22Rv1 (cell line): ENCODE measurements around the gene SPTSSB.

Experiments used
- H3K27ac ChIP-seq: fragments of 450-650 bp; 2 replicates; pipeline ENCODE4 v1.5.1; 2017
- ZFX ChIP-seq: fragments of 450-650 bp; IDR thresholded peaks from 2 replicates; pipeline ENCODE4 v1.6.1; 2017; ENCODE audit warnings: antibody characterized with exemption, borderline replicate concordance
- TF ChIP-seq, protein P1 (sequence below): fragments of 450-650 bp; IDR thresholded peaks from 2 replicates; pipeline ENCODE4 v1.5.1; 2017; ENCODE audit warnings: mild to moderate bottlenecking

The SPTSSB gene, protein sequence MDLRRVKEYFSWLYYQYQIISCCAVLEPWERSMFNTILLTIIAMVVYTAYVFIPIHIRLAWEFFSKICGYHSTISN

DNA sequence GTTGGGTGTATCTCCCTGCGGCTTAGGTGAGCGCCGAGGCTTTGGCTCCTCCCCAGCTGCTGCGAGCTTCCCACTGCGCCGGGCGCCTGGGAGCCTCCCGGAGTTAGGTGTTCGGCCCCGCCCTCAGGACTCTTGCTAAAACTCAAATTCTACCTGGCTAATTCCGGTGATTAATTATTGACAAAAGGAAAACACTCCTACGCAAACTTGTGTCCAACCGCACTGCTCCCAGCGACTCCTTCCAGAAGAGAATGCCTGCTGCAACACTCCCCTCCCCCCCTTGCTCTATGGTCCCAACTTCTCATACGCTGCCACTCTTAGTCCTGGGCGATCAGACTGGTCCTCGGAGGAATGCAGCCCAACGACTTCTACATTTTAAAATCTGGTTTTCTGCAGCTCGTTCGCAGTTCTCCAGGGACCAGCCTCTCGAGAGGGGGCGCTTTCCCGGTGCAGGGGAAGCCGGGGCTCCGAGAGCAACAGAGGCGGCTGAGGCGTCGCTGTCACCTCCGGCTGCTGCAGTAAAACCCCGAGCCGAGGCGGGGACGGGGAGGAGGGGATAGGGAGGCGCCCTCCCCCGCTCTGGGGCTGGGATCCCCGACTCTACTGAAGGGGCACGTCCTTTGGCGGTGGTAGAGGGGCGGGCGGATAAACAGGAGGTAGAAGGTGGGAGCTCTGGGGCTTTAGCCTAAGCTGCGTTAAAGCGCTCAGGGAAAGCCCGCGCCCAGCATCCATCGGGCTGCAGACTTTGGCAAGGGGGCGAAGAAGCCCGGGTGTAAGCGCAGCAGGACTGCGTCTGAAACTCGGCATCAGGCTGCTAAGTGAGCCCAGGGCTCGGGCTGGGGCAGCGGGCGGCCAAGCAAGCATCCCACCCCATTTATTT lies at the start of gene SPTSSB:
Gene SPTSSB, minus strand, starts transcription at position 77 of the 880 bp plus-strand sequence. CDS start 25,194 bp downstream, outside the sequence.
- peak within 1 kb of the TSS; percentile 93 for H3K27ac ChIP-seq
- TF ChIP-seq ZFX: no peak
- TF ChIP-seq, protein P1, sequence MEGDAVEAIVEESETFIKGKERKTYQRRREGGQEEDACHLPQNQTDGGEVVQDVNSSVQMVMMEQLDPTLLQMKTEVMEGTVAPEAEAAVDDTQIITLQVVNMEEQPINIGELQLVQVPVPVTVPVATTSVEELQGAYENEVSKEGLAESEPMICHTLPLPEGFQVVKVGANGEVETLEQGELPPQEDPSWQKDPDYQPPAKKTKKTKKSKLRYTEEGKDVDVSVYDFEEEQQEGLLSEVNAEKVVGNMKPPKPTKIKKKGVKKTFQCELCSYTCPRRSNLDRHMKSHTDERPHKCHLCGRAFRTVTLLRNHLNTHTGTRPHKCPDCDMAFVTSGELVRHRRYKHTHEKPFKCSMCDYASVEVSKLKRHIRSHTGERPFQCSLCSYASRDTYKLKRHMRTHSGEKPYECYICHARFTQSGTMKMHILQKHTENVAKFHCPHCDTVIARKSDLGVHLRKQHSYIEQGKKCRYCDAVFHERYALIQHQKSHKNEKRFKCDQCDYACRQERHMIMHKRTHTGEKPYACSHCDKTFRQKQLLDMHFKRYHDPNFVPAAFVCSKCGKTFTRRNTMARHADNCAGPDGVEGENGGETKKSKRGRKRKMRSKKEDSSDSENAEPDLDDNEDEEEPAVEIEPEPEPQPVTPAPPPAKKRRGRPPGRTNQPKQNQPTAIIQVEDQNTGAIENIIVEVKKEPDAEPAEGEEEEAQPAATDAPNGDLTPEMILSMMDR: peak; percentile 45

DNA sequence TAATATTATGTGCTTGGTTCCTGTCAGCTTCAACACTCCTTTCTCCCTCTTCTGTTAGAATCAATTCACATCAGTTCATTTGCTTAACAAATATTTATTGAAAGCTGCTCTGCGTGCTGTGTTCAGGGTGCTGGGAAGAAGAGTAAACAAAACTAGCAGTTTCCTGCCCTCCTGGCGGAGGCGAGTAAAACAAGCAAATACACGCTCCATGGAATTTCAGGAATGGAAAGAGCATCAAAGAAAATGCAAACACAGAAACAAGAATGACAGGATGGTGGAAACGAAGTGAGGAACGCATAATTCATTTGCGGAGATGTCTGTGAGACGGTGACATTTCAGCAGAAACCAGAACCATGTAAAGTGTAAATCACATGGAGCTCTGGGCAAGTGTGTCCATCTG lies 49.4 kb upstream of the SPTSSB start:
- H3K27ac ChIP-seq: peak overlapping the region; percentile 52

GRCh38 chr3:161419555-161420333 lies 48.4 kb upstream of the SPTSSB start:
- TF ChIP-seq, protein P1: no peak
- no peak for TF ChIP-seq ZFX
- peak overlapping the region; percentile 52 for H3K27ac ChIP-seq

More for the DNA sequence above, 49.4 kb upstream of the SPTSSB start:
- TF ChIP-seq ZFX: no peak
- TF ChIP-seq, protein P1: peak; percentile 25

GRCh38 chr3:161415506-161416231 lies 44.4 kb upstream of the SPTSSB start:
- peak overlapping the region; percentile 71 for H3K27ac ChIP-seq
- no peak for TF ChIP-seq ZFX
- TF ChIP-seq, protein P1: no peak

DNA sequence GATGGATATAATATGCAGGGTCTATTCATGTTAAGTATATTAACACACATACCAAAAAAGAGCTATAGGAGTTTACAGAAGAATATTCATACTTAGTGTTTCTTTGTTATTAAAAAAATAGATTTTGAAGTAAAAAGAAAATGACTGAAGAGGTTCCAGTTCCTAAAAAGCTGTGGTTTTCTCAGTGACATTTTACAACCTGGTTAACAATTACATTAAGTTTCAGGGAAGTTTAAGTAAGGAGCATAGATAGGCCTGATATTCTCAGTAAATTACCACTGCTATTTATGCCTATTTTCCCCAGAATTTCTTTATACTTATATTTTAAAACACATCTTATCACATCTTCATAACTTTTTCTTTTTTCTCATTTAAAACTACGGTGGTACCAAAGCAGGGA lies 43.6 kb upstream of the SPTSSB start:
- no peak for TF ChIP-seq ZFX
- TF ChIP-seq, protein P1: no peak
- H3K27ac ChIP-seq: peak overlapping the region; percentile 71; the same call in 1 of the 2 replicates

DNA sequence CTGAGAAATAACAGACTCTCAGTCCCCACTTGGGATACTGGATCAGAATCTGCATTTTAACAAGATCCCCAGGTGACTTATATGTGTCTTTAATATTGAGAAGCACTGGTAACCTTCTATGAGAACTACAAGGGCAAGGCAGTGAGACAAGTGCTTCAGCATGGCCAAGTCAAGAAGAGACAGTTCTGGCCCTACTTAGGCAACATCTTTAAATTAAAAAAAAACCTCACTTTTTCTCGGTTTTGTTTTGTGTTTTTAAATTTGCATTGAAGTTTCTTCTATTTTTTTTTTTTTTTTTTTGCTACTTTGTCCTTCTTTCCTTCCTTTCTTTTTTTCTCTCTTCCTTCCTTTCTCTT lies 42.5 kb upstream of the SPTSSB start:
- TF ChIP-seq, protein P1: no peak
- no peak for TF ChIP-seq ZFX
- peak overlapping the region; percentile 69; the same call in 1 of the 2 replicates for H3K27ac ChIP-seq
